IMR-90 (cell line): ENCODE results near the gene MYD88. TPM values are rescaled to one million over a fixed set of nuclear protein-coding genes. Genes with fewer than 3 reads are reported as not detected.
A peak's percentile ranks its signal among the peaks of the same experiment; 100 is the strongest.

ENCODE experiments used
- ATAC-seq: fragments of 200-7000 bp; cut with Tn5 transposase; 2 replicates; pipeline ENCODE4 v1.9.1; 2020; ENCODE audit warnings: low read depth, mild to moderate bottlenecking, moderate library complexity
- BruUV-seq: library from RNA; stranded (reverse); fragments of 400-500 nt; replicated peaks from 2 replicates; lab custom pipeline; 2021; lab: Mats Ljungman, UMichigan
- CTCF ChIA-PET: fragments of 300-600 bp; formaldehyde crosslinking; extraction: SDS; loops from one replicate; lab custom pipeline; 2021; ENCODE audit warnings: antibody characterized with exemption; lab: Yijun Ruan, JAX
- POLR2A ChIA-PET: fragments of 300-600 bp; sonication (Branson Sonifier 250); formaldehyde crosslinking; loops from one replicate; lab custom pipeline; 2022; ENCODE audit warnings: antibody characterized with exemption; ENCODE audit not compliant: unreplicated experiment; lab: Charles Lee
- DNase-seq: peaks from one replicate; pipeline ENCODE4 v3.0.0; 2013
- H2AFZ ChIP-seq: replicated peaks from 2 replicates; pipeline ENCODE3; 2013; ENCODE audit warnings: low read length, mild to moderate bottlenecking; ENCODE audit not compliant: poor library complexity
- H2AK5ac ChIP-seq: 2 replicates; pipeline ENCODE4 v1.6.1; 2013; ENCODE audit warnings: low read depth, low read length, inconsistent platforms
- H2AK9ac ChIP-seq: replicated peaks from 2 replicates; pipeline ENCODE3; 2013; ENCODE audit warnings: mild to moderate bottlenecking, low read depth, low read length, moderate library complexity; ENCODE audit not compliant: poor library complexity
- H2BK120ac ChIP-seq: 2 replicates; pipeline ENCODE4 v1.6.1; 2013; ENCODE audit warnings: low read depth, low read length, inconsistent platforms
- H2BK15ac ChIP-seq: 3 replicates; pipeline ENCODE4 v1.6.1; 2013; ENCODE audit warnings: low read depth, low read length, inconsistent platforms
- H2BK20ac ChIP-seq: 2 replicates; pipeline ENCODE4 v1.6.1; 2013; ENCODE audit warnings: low read depth, mild to moderate bottlenecking, inconsistent platforms, low read length, moderate library complexity
- H2BK5ac ChIP-seq: 2 replicates; pipeline ENCODE4 v1.6.1; 2013; ENCODE audit warnings: mild to moderate bottlenecking, low read depth, low read length, inconsistent platforms; ENCODE audit not compliant: poor library complexity, severe bottlenecking
- H3K14ac ChIP-seq: replicated peaks from 2 replicates; pipeline ENCODE4 v1.6.1; 2013; ENCODE audit warnings: low read depth, low read length, inconsistent platforms
- H3K18ac ChIP-seq: 2 replicates; pipeline ENCODE4 v1.6.1; 2013; ENCODE audit warnings: low read depth, low read length, control low read depth
- H3K23ac ChIP-seq: 2 replicates; pipeline ENCODE4 v1.6.1; 2013; ENCODE audit warnings: low read depth, low read length, inconsistent platforms
- H3K27ac ChIP-seq: 2 replicates; pipeline ENCODE4 v1.5.1; 2013; ENCODE audit warnings: mild to moderate bottlenecking, control low read depth, low read length; ENCODE audit not compliant: insufficient read depth
- H3K27me3 ChIP-seq: 2 replicates; pipeline ENCODE4 v1.6.1; 2013; ENCODE audit warnings: low read length; ENCODE audit not compliant: control insufficient read depth, insufficient read depth
- H3K36me3 ChIP-seq: 2 replicates; pipeline ENCODE4 v1.6.1; 2013; ENCODE audit warnings: low read length, mixed read lengths; ENCODE audit not compliant: control insufficient read depth, insufficient read depth
- H3K4ac ChIP-seq: 2 replicates; pipeline ENCODE4 v1.6.1; 2013; ENCODE audit warnings: low read depth, low read length, inconsistent platforms
- H3K4me1 ChIP-seq: 2 replicates; pipeline ENCODE4 v1.6.1; 2013; ENCODE audit warnings: low read length, mixed read lengths; ENCODE audit not compliant: control insufficient read depth, insufficient read depth
- H3K4me2 ChIP-seq: 2 replicates; pipeline ENCODE4 v1.6.1; 2013; ENCODE audit warnings: low read depth, mild to moderate bottlenecking, control low read depth, low read length, moderate library complexity
- H3K4me3 ChIP-seq: 2 replicates; pipeline ENCODE4 v1.5.1; 2013; ENCODE audit warnings: low read depth, mild to moderate bottlenecking, control low read depth, low read length, moderate library complexity; ENCODE audit not compliant: insufficient read depth
- H3K56ac ChIP-seq: 2 replicates; pipeline ENCODE4 v1.6.1; 2013; ENCODE audit warnings: low read length, inconsistent platforms; ENCODE audit not compliant: insufficient read depth; ENCODE audit errors: extremely low read depth
- H3K79me1 ChIP-seq, 2 experiments: 2 replicates each; pipeline ENCODE4 v1.6.1; 2013; ENCODE audit warnings: low read length in 2 of 2, inconsistent platforms in 1 of 2, low read depth in 1 of 2
- H3K9ac ChIP-seq: 2 replicates; pipeline ENCODE4 v1.6.1; 2013; ENCODE audit warnings: low read depth, low read length, control low read depth
- H3K9me1 ChIP-seq: 2 replicates; pipeline ENCODE4 v1.6.1; 2013; ENCODE audit warnings: low read length, inconsistent platforms; ENCODE audit not compliant: insufficient read depth
- H3K9me3 ChIP-seq: 2 replicates; pipeline ENCODE4 v1.6.1; 2013; ENCODE audit warnings: low read length; ENCODE audit not compliant: control insufficient read depth, insufficient read depth
- H4K20me1 ChIP-seq: 2 replicates; pipeline ENCODE4 v1.6.1; 2013; ENCODE audit warnings: low read length, inconsistent platforms; ENCODE audit not compliant: insufficient read depth
- H4K5ac ChIP-seq: 2 replicates; pipeline ENCODE4 v1.6.1; 2013; ENCODE audit warnings: mild to moderate bottlenecking, low read depth, low read length, control low read depth
- H4K8ac ChIP-seq, 2 experiments: 2 replicates each; pipeline ENCODE4 v1.6.1; 2013; ENCODE audit warnings: low read depth in 2 of 2, low read length in 2 of 2, control low read depth in 1 of 2, inconsistent platforms in 1 of 2
- H4K91ac ChIP-seq: 2 replicates; pipeline ENCODE4 v1.6.1; 2013; ENCODE audit warnings: low read depth, low read length, inconsistent platforms; ENCODE audit not compliant: insufficient read depth
- BHLHE40 ChIP-seq: fragments of 150-350 bp; IDR thresholded peaks from 2 replicates; pipeline ENCODE4 v1.6.1; 2016; ENCODE audit warnings: mild to moderate bottlenecking, low read depth, low read length
- CHD1 ChIP-seq: IDR thresholded peaks from 2 replicates; pipeline ENCODE4 v1.6.1; 2012; ENCODE audit warnings: low read depth, low read length, improper control_type of control experiment
- FOS ChIP-seq: fragments of 150-350 bp; IDR thresholded peaks from 2 replicates; pipeline ENCODE4 v1.6.1; 2016; ENCODE audit warnings: low read depth, low read length
- MAFK ChIP-seq: IDR thresholded peaks from 2 replicates; pipeline ENCODE4 v1.6.1; 2012; ENCODE audit warnings: low read depth, low read length, improper control_type of control experiment
- MAZ ChIP-seq: IDR thresholded peaks from 2 replicates; pipeline ENCODE4 v1.6.1; 2012; ENCODE audit warnings: low read depth, mild to moderate bottlenecking, low read length, improper control_type of control experiment, moderate library complexity, borderline replicate concordance
- MXI1 ChIP-seq: IDR thresholded peaks from 2 replicates; pipeline ENCODE4 v1.6.1; 2012; ENCODE audit warnings: low read depth, mild to moderate bottlenecking, low read length, moderate library complexity, borderline replicate concordance
- NFE2L2 ChIP-seq: fragments of 150-350 bp; IDR thresholded peaks from 2 replicates; pipeline ENCODE4 v1.6.1; 2016; ENCODE audit warnings: low read depth, mild to moderate bottlenecking, low read length
- RAD21 ChIP-seq: IDR thresholded peaks from 2 replicates; pipeline ENCODE4 v1.6.1; 2012; ENCODE audit warnings: low read length, improper control_type of control experiment
- RCOR1 ChIP-seq: IDR thresholded peaks from 2 replicates; pipeline ENCODE4 v1.6.1; 2012; ENCODE audit warnings: mild to moderate bottlenecking, low read length, improper control_type of control experiment; ENCODE audit not compliant: insufficient replicate concordance
- RFX5 ChIP-seq: IDR thresholded peaks from 2 replicates; pipeline ENCODE4 v1.8.0; 2012; ENCODE audit warnings: low read depth, mild to moderate bottlenecking, low read length, moderate library complexity
- SMC3 ChIP-seq: fragments of 150-350 bp; IDR thresholded peaks from 2 replicates; pipeline ENCODE4 v1.6.1; 2016; ENCODE audit warnings: low read depth, mild to moderate bottlenecking, antibody characterized with exemption, low read length, moderate library complexity
- WGBS, 2 experiments: methylation state at CpG; one replicate each; pipeline versions ENCODE4 v1.1.5 to v1.1.7; 2013; ENCODE audit warnings: missing lambda C conversion rate in 2 of 2; ENCODE audit not compliant: insufficient read length in 1 of 2; ENCODE audit errors: extremely low coverage in 2 of 2; 5-methylcytosine and 5-hydroxymethylcytosine counted together
- dilution Hi-C: fragments of 300-500 bp; cut with HindIII; formaldehyde crosslinking; loops from one replicate; pipeline ENCODE4 v1.14.3; 2018; ENCODE audit warnings: low sequenced_read_pairs; ENCODE audit not compliant: unreplicated experiment
- in situ Hi-C: fragments of 300-500 bp; cut with MboI; formaldehyde crosslinking; loops from 3 replicates; pipeline ENCODE4 v1.14.3; 2019; ENCODE audit warnings: low sequenced_read_pairs, inconsistent platforms, mixed read lengths
- intact Hi-C: fragments of 100-400 bp; cut with micrococcal nuclease; formaldehyde crosslinking; loops from 2 replicates; pipeline ENCODE4 v1.10.0; 2022
- polyA plus RNA-seq, 3 experiments: library from polyadenylated mRNA; depleted of rRNA; stranded (reverse); fragments of >200 nt; gene quantifications; 2 replicates each; pipeline ENCODE4 v1.2.3, GENCODE V29; 2012; ENCODE audit warnings: low replicate concordance in 1 of 3
- total RNA-seq: library from RNA; depleted of rRNA; stranded (reverse); fragments of >200 nt; gene quantifications from 2 replicates; pipeline ENCODE4 v1.2.3, GENCODE V29; 2012
- TF ChIP-seq, protein P1 (sequence below): conservative IDR thresholded peaks from 2 replicates; pipeline ENCODE4 v1.5.1; 2012; ENCODE audit warnings: mild to moderate bottlenecking, low read depth, low read length, improper control_type of control experiment
- TF ChIP-seq, protein P2 (sequence below): fragments of 150-350 bp; IDR thresholded peaks from 2 replicates; pipeline ENCODE4 v1.6.1; 2016; ENCODE audit warnings: low read depth, mild to moderate bottlenecking, low read length, moderate library complexity, borderline replicate concordance

The MYD88 gene
- total and polyA plus RNA-seq, 2 of the 4 experiments (the other 2 are of a cell fraction), result 9.3 to 39.8 TPM

DNA sequence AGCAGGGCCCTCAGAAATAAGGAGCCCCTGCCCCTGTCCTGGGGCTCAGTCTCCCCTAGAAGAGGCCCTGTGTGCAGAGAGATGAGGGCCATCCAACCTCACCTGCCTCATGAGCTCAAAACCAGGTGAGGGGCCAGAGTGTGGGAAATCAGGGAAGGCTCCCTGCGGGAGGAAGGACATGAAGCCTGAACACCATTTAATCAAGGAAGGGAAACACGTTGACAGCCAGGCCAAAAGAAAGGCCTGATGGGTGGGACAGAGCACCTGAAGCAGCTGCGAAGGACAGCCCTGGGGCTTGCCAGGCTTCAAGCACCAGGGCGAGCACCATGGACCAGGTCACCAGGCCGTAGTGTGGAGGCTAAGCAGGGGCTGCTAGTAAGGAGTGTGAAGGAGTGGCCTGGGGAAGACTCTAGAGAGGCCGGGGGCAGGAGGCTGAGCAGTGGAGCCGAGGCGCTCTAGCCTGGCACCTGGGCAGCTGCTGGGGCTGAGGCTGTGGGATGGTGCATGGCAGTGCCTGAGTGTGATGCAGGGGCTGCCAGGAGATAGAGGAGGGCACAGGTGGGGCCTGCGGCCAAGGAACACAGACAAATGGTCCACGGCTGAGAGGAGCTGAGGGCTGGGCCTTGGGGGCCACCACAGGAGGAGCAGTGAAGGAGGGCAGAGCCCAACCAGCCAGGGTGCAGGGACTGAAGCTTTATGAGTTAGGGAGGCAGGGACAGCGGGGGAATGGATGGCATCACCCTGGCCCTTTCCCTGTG, 17.6 kb upstream of the MYD88 start:
- no peak for ATAC-seq
- H4K20me1 ChIP-seq, result no peaks in the 10 kb centered on the region
- ChIA-PET POLR2A (no interaction called here), CTCF (no interaction called here)
- no peak overlapping the region for H3K27ac ChIP-seq
- dilution Hi-C loops (no loop called here), intact Hi-C loops (no loop called here), in situ Hi-C loops (loop anchor here (10.0 kb wide), 1 partner anchor 224 kb away; the partner anchor contains the start of gene XYLB)
- no peak overlapping the region for H3K23ac ChIP-seq
- no peak overlapping the region for H4K91ac ChIP-seq
- no peak overlapping the region for H3K14ac ChIP-seq
- TF ChIP-seq BHLHE40 (no peak), FOS (no peak), RCOR1 (no peak), MAZ (no peak), CHD1 (no peak), RAD21 (no peak), NFE2L2 (no peak), RFX5 (no peak), MXI1 (no peak), MAFK (no peak), SMC3 (no peak)
- TF ChIP-seq, protein P1, sequence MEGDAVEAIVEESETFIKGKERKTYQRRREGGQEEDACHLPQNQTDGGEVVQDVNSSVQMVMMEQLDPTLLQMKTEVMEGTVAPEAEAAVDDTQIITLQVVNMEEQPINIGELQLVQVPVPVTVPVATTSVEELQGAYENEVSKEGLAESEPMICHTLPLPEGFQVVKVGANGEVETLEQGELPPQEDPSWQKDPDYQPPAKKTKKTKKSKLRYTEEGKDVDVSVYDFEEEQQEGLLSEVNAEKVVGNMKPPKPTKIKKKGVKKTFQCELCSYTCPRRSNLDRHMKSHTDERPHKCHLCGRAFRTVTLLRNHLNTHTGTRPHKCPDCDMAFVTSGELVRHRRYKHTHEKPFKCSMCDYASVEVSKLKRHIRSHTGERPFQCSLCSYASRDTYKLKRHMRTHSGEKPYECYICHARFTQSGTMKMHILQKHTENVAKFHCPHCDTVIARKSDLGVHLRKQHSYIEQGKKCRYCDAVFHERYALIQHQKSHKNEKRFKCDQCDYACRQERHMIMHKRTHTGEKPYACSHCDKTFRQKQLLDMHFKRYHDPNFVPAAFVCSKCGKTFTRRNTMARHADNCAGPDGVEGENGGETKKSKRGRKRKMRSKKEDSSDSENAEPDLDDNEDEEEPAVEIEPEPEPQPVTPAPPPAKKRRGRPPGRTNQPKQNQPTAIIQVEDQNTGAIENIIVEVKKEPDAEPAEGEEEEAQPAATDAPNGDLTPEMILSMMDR, result no peak
- TF ChIP-seq, protein P2, sequence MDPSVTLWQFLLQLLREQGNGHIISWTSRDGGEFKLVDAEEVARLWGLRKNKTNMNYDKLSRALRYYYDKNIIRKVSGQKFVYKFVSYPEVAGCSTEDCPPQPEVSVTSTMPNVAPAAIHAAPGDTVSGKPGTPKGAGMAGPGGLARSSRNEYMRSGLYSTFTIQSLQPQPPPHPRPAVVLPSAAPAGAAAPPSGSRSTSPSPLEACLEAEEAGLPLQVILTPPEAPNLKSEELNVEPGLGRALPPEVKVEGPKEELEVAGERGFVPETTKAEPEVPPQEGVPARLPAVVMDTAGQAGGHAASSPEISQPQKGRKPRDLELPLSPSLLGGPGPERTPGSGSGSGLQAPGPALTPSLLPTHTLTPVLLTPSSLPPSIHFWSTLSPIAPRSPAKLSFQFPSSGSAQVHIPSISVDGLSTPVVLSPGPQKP, result no peak
- H2BK5ac ChIP-seq, result no peak overlapping the region
- H4K5ac ChIP-seq, result no peak overlapping the region
- no peaks in the 10 kb centered on the region for H3K79me1 ChIP-seq
- no peak overlapping the region for H2BK120ac ChIP-seq
- no peak overlapping the region for H3K18ac ChIP-seq
- 83% methylated on average over 3 of the region's 11 CpGs; no CpG with 5 or more reads in 1 of the 2 experiments for WGBS, 2 experiments
- H3K9me1 ChIP-seq, result 0 out of 2 replicates have a peak, but pooled peaks cover 3% of the 10 kb centered on the region
- H4K8ac ChIP-seq, result no peak overlapping the region
- no peak overlapping the region for H2BK15ac ChIP-seq
- H3K27me3 ChIP-seq, result no peaks in the 10 kb centered on the region
- H3K9me3 ChIP-seq, result no peaks in the 10 kb centered on the region
- H3K9ac ChIP-seq, result no peak overlapping the region
- H3K4me3 ChIP-seq, result no peak overlapping the region
- H2BK20ac ChIP-seq, result no peak overlapping the region
- BruUV-seq, result no TSS peak
- H3K4me2 ChIP-seq, result no peak overlapping the region
- peak overlapping the region; percentile 1 for H2AK9ac ChIP-seq
- no peak overlapping the region for H2AFZ ChIP-seq
- H3K4ac ChIP-seq, result no peak overlapping the region
- H3K36me3 ChIP-seq, result peaks cover 31% of the 10 kb centered on the region
- H3K56ac ChIP-seq, result no peak overlapping the region
- no peaks in the 10 kb centered on the region for H3K4me1 ChIP-seq
- no peak overlapping the region for H2AK5ac ChIP-seq
- no peak for DNase-seq
